ENCODE measurements around the gene GPR160. TPM values are rescaled to one million over a fixed set of nuclear protein-coding genes. Genes with fewer than 3 reads are reported as not detected.

GPR160 gene
- total RNA-seq, 4 donors from 2014 or later: 0.62 to 2.1 (median 1.2) TPM

DNA sequence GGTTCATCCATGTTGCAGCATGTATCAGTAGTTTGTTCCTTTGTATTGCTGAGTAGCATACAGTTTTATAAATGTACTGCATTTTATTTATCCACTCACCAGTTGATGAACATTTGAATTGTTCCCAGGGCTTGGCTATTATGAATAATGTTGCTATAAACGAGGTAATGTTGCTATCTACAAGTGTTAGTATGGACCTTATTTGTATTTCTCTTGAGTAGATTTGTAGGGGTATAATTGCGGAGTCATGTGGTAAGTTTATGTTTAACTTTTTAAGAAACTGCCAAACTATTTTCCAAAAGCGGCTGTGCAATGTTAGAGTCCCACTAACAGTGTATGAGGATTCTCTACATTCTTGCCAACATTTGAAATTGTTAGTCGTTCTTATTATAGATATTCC is 13.0 kb downstream of the GPR160 start:
- intact Hi-C loops (cut with DNase I; ENCODE audit: low total_unique reads) (no loop called here), in situ Hi-C loops (cut with MboI; ENCODE audit: low sequenced_read_pairs in 4 of 4) (no loop called here)
- Histone ChIP-seq H3K27me3 (no peaks in the 10 kb centered on the region), H3K9me3 (no peaks in the 10 kb centered on the region), H3K27ac (no peak overlapping the region), H3K4me3 (no peak overlapping the region), H3K4me1 (no peaks in the 10 kb centered on the region), H3K36me3 (no peaks in the 10 kb centered on the region)
- ATAC-seq (no peak), DNase-seq (no peak)
- TF ChIP-seq, protein P1, sequence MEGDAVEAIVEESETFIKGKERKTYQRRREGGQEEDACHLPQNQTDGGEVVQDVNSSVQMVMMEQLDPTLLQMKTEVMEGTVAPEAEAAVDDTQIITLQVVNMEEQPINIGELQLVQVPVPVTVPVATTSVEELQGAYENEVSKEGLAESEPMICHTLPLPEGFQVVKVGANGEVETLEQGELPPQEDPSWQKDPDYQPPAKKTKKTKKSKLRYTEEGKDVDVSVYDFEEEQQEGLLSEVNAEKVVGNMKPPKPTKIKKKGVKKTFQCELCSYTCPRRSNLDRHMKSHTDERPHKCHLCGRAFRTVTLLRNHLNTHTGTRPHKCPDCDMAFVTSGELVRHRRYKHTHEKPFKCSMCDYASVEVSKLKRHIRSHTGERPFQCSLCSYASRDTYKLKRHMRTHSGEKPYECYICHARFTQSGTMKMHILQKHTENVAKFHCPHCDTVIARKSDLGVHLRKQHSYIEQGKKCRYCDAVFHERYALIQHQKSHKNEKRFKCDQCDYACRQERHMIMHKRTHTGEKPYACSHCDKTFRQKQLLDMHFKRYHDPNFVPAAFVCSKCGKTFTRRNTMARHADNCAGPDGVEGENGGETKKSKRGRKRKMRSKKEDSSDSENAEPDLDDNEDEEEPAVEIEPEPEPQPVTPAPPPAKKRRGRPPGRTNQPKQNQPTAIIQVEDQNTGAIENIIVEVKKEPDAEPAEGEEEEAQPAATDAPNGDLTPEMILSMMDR (IDR thresholded peaks at IDR 0.05 in 4 of 5, conservative IDR thresholded peaks at IDR 0.05 in 1 of 5): no peak
- no peak for TF ChIP-seq POLR2A (IDR thresholded peaks at IDR 0.05)

DNA sequence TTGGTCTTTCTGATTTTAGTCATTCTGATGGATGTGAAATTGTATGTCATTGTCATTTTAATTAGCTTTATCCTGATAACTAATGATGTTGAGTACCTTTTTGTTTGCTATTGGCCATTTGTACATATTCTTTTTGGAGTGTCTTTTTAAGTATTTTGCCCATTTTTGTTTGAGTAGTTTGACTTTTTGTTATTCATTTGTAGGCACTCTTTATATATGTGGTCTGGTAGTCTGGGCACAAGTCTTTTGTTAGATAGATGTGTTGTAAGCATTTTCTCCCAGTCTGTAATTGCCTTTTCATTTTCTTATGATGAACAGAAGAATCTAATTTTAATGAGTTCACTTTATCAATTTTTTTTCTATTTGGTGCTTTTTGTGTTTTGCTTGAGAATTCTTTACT is 14.6 kb downstream of the GPR160 start:
- H3K27ac ChIP-seq: no peak overlapping the region
- intact Hi-C loops (cut with DNase I; ENCODE audit: low total_unique reads): no loop called here
- no peaks in the 10 kb centered on the region for H3K4me1 ChIP-seq
- H3K9me3 ChIP-seq: no peaks in the 10 kb centered on the region
- no peaks in the 10 kb centered on the region for H3K27me3 ChIP-seq
- no peak for TF ChIP-seq POLR2A (IDR thresholded peaks at IDR 0.05)
- TF ChIP-seq, protein P1 (IDR thresholded peaks at IDR 0.05 in 4 of 5, conservative IDR thresholded peaks at IDR 0.05 in 1 of 5): no peak
- ATAC-seq (no peak), DNase-seq (no peak)
- in situ Hi-C loops (cut with MboI; ENCODE audit: low sequenced_read_pairs in 4 of 4): no loop called here
- no peak overlapping the region for H3K4me3 ChIP-seq
- no peaks in the 10 kb centered on the region for H3K36me3 ChIP-seq

- Histone ChIP-seq H3K36me3 (no peaks in the 10 kb centered on the region), H3K4me1 (no peaks in the 10 kb centered on the region), H3K9me3 (no peaks in the 10 kb centered on the region), H3K27me3 (no peaks in the 10 kb centered on the region), H3K27ac (no peak overlapping the region), H3K4me3 (no peak overlapping the region)
- TF ChIP-seq, protein P1 (IDR thresholded peaks at IDR 0.05 in 4 of 5, conservative IDR thresholded peaks at IDR 0.05 in 1 of 5): no peak
- TF ChIP-seq POLR2A (IDR thresholded peaks at IDR 0.05): no peak
- no peak for ATAC-seq
- intact Hi-C loops (cut with DNase I; ENCODE audit: low total_unique reads): no loop called here
- no peak for DNase-seq
- in situ Hi-C loops (cut with MboI; ENCODE audit: low sequenced_read_pairs in 4 of 4): no loop called here
These were observed 16.4 kb downstream of the GPR160 start for GRCh38 chr3:170054204-170054603.

- TF ChIP-seq, protein P1 (IDR thresholded peaks at IDR 0.05 in 4 of 5, conservative IDR thresholded peaks at IDR 0.05 in 1 of 5): no peak
- TF ChIP-seq POLR2A (IDR thresholded peaks at IDR 0.05): no peak
- in situ Hi-C loops (cut with MboI; ENCODE audit: low sequenced_read_pairs in 4 of 4) (no loop called here), intact Hi-C loops (cut with DNase I; ENCODE audit: low total_unique reads) (no loop called here)
- H3K27ac ChIP-seq: no peak overlapping the region
- no peaks in the 10 kb centered on the region for H3K36me3 ChIP-seq
- no peak for ATAC-seq
- no peak for DNase-seq
- no peak overlapping the region for H3K4me3 ChIP-seq
- no peaks in the 10 kb centered on the region for H3K4me1 ChIP-seq
- no peaks in the 10 kb centered on the region for H3K9me3 ChIP-seq
- no peaks in the 10 kb centered on the region for H3K27me3 ChIP-seq
These were observed 17.4 kb downstream of the GPR160 start for GRCh38 chr3:170055209-170055608.

DNA sequence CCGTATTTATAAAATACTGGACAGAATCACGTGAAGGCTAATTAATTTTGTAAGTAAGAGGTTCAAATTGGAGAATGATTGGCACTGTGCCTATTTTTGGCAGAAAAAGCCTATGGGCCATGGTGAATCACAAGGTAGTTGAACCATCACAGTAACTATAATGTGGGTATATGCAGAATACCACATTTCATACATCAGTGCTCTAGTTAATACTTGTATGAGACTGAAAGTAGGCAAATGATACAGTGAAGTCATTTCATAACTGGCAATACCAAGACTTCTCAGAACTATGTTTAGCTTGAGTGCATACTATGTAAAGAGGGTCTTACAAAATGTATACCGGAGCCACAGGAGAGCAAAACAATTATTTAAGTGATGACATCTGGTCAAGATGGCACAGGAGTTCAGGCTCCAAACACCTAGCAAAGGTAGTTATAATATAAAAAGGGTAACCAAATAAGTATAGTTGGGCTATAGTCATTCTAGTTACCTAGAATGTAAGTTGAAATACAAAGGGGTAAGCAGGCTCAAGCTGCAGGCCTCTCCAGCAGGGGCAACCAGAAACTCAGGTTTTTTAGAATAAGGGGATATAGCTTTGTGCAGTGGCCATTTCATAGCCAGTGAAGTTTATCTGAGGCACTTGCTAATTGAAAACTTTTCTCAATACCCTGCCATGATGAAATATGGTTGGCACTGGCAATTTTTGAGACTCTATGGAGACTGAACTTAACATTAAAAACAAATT is 19.1 kb downstream of the GPR160 start:
- H3K9me3 ChIP-seq: no peaks in the 10 kb centered on the region
- in situ Hi-C loops (cut with MboI; ENCODE audit: low sequenced_read_pairs in 4 of 4): no loop called here
- H3K4me3 ChIP-seq: no peak overlapping the region
- ATAC-seq (no peak), DNase-seq (no peak)
- no peaks in the 10 kb centered on the region for H3K4me1 ChIP-seq
- intact Hi-C loops (cut with DNase I; ENCODE audit: low total_unique reads): no loop called here
- H3K36me3 ChIP-seq: no peaks in the 10 kb centered on the region
- no peaks in the 10 kb centered on the region for H3K27me3 ChIP-seq
- TF ChIP-seq POLR2A (IDR thresholded peaks at IDR 0.05): no peak
- TF ChIP-seq, protein P1 (IDR thresholded peaks at IDR 0.05 in 4 of 5, conservative IDR thresholded peaks at IDR 0.05 in 1 of 5): no peak
- H3K27ac ChIP-seq: no peak overlapping the region
